CD14-positive monocyte (primary cell): ENCODE results near the gene MPRIP. TPM values are rescaled to one million over a fixed set of nuclear protein-coding genes. Genes with fewer than 3 reads are reported as not detected.

Experiments
- DNase-seq, 3 donors: peaks; one replicate each; pipeline ENCODE4 v3.0.0-alpha.2; 2011 to 2022
- H2AFZ ChIP-seq: 2 replicates; pipeline ENCODE4 v1.6.0; 2012; ENCODE audit warnings: mild to moderate bottlenecking, low read depth, low read length, inconsistent platforms; ENCODE audit not compliant: insufficient read depth, poor library complexity, severe bottlenecking
- H3K27ac ChIP-seq, 2 donors: 1 replicate in 1 of 2; 2 replicates in 1 of 2; pipeline ENCODE4 v1.5.1; 2012 to 2013; ENCODE audit warnings: low read length in 2 of 2, control low read depth in 1 of 2, inconsistent platforms in 1 of 2, low read depth in 1 of 2, mild to moderate bottlenecking in 1 of 2
- H3K27me3 ChIP-seq, 2 donors: one replicate each; pipeline versions ENCODE4 v1.6.0 to v1.6.1; 2011 to 2013; ENCODE audit warnings: low read length in 2 of 2; ENCODE audit not compliant: control insufficient read depth in 2 of 2, insufficient read depth in 2 of 2
- H3K36me3 ChIP-seq, 2 donors: replicated peaks in 1 of 2; 1 replicate in 1 of 2; 2 replicates in 1 of 2; pipeline versions ENCODE4 v1.5.1 to v1.6.1; 2012 to 2013; ENCODE audit warnings: low read length in 2 of 2, control low read depth in 1 of 2, inconsistent platforms in 1 of 2, mild to moderate bottlenecking in 1 of 2; ENCODE audit not compliant: insufficient read depth in 2 of 2, control insufficient read depth in 1 of 2
- H3K4me1 ChIP-seq, 2 donors: 1 replicate in 1 of 2; 2 replicates in 1 of 2; pipeline versions ENCODE4 v1.5.1 to v1.6.1; 2012 to 2013; ENCODE audit warnings: low read length in 2 of 2, control low read depth in 1 of 2, inconsistent platforms in 1 of 2, mild to moderate bottlenecking in 1 of 2, moderate library complexity in 1 of 2; ENCODE audit not compliant: insufficient read depth in 2 of 2, control insufficient read depth in 1 of 2
- H3K4me2 ChIP-seq: replicated peaks from 2 replicates; pipeline ENCODE3; 2012; ENCODE audit warnings: low read length, moderate library complexity, mild to moderate bottlenecking; ENCODE audit not compliant: poor library complexity, severe bottlenecking; ENCODE audit errors: extremely low read depth
- H3K4me3 ChIP-seq, 3 experiments: fragments of 200-600 bp in 1 of 3; sonication (generic) in 1 of 3; replicated peaks in 1 of 3; 1 replicate in 2 of 3; 2 replicates in 1 of 3; pipeline ENCODE4 v1.5.1; 2011 to 2013; ENCODE audit warnings: low read length in 3 of 3, mild to moderate bottlenecking in 3 of 3, control low read depth in 2 of 3, low read depth in 2 of 3, inconsistent platforms in 1 of 3, moderate library complexity in 1 of 3
- H3K79me2 ChIP-seq: 2 replicates; pipeline ENCODE4 v1.6.0; 2012; ENCODE audit warnings: mild to moderate bottlenecking, control low read depth, inconsistent platforms, low read length, moderate library complexity; ENCODE audit not compliant: insufficient read depth
- H3K9ac ChIP-seq: 2 replicates; pipeline ENCODE4 v1.6.0; 2017; ENCODE audit warnings: low read length, mild to moderate bottlenecking; ENCODE audit not compliant: insufficient read depth, poor library complexity, severe bottlenecking
- H3K9me3 ChIP-seq, 2 donors: replicated peaks in 1 of 2; 1 replicate in 1 of 2; 2 replicates in 1 of 2; pipeline versions ENCODE4 v1.5.1 to v1.6.1; 2012 to 2013; ENCODE audit warnings: low read length in 2 of 2, control low read depth in 1 of 2; ENCODE audit not compliant: control insufficient read depth in 1 of 2, insufficient read depth in 1 of 2
- H4K20me1 ChIP-seq: 2 replicates; pipeline ENCODE4 v1.6.0; 2012; ENCODE audit warnings: mild to moderate bottlenecking, low read length, control low read depth, moderate library complexity; ENCODE audit not compliant: insufficient read depth
- H3K27ac Mint-ChIP-seq, 7 donors: one replicate each; pipeline ENCODE4 v1.8.0; 2020; ENCODE audit warnings: mild to moderate bottlenecking in 7 of 7, mixed read lengths in 7 of 7, moderate library complexity in 6 of 7, inconsistent platforms in 2 of 7
- H3K27me3 Mint-ChIP-seq, 3 donors: one replicate each; pipeline ENCODE4 v1.8.0; 2021 to 2022; ENCODE audit warnings: low read depth in 3 of 3, mild to moderate bottlenecking in 3 of 3, mixed read lengths in 3 of 3, moderate library complexity in 3 of 3, inconsistent platforms in 1 of 3
- H3K36me3 Mint-ChIP-seq, 2 donors: one replicate each; pipeline ENCODE4 v1.8.0; 2020; ENCODE audit warnings: mixed read lengths in 2 of 2, inconsistent platforms in 1 of 2, mild to moderate bottlenecking in 1 of 2
- H3K4me1 Mint-ChIP-seq: one replicate; pipeline ENCODE4 v1.8.0; 2020; ENCODE audit warnings: mild to moderate bottlenecking, mixed read lengths
- H3K4me3 Mint-ChIP-seq, 2 donors: one replicate each; pipeline ENCODE4 v1.8.0; 2020; ENCODE audit warnings: mild to moderate bottlenecking in 2 of 2, mixed read lengths in 2 of 2, moderate library complexity in 1 of 2
- H3K9me3 Mint-ChIP-seq, 7 donors: one replicate each; pipeline ENCODE4 v1.8.0; 2020 to 2022; ENCODE audit warnings: mixed read lengths in 7 of 7, mild to moderate bottlenecking in 6 of 7, moderate library complexity in 6 of 7, inconsistent platforms in 2 of 7
- CTCF ChIP-seq: fragments of 200-600 bp; IDR thresholded peaks from one replicate; pipeline ENCODE4 v1.8.0; 2022; ENCODE audit warnings: antibody characterized with exemption, mild to moderate bottlenecking
- WGBS: methylation state at CpG from one replicate; pipeline ENCODE4 v1.1.5; 2013; ENCODE audit warnings: missing lambda C conversion rate; ENCODE audit not compliant: insufficient coverage; 5-methylcytosine and 5-hydroxymethylcytosine counted together
- intact Hi-C, 2 donors: fragments of 100-400 bp; cut with micrococcal nuclease; formaldehyde crosslinking; loops; one replicate each; pipeline versions ENCODE4 v1.15.0 to v1.15.1; 2023
- polyA plus RNA-seq, 3 donors: library from polyadenylated mRNA; depleted of rRNA in 1 of 3; unstranded in 2 of 3; stranded (reverse) in 1 of 3; fragments of 300-500 nt in 2 of 3; fragments of >200 nt in 1 of 3; fragmentation: Illumina TruSeq in 2 of 3; gene quantifications; 1 replicate in 2 of 3; 2 replicates in 1 of 3; pipeline ENCODE4 v1.2.3, GENCODE V29; 2012 to 2021

Gene MPRIP
- polyA plus RNA-seq, 3 donors = 2.0 to 48.7 (median 2.5) TPM

GRCh38 chr17:17201271-17201670 lies 159.0 kb downstream of the MPRIP start:
- no peak overlapping the region for H3K4me2 ChIP-seq
- peaks cover 0 to under 1% (median 0%) of the 10 kb centered on the region in 7 donors for H3K9me3 Mint-ChIP-seq
- peaks cover 20% of the 10 kb centered on the region for H3K4me1 Mint-ChIP-seq
- H3K79me2 ChIP-seq = no peaks in the 10 kb centered on the region
- intact Hi-C loops = no loop called here
- TF ChIP-seq CTCF = no peak
- peaks cover 0 to 5% of the 10 kb centered on the region in 2 donors for H3K27me3 ChIP-seq
- no peak overlapping the region for H2AFZ ChIP-seq
- peaks cover 19 to 30% of the 10 kb centered on the region in 2 donors for H3K36me3 Mint-ChIP-seq
- H3K36me3 ChIP-seq = no peaks in the 10 kb centered on the region
- no peak overlapping the region for H3K4me3 ChIP-seq
- H3K4me3 Mint-ChIP-seq = no peak overlapping the region
- no peak overlapping the region for H3K27ac Mint-ChIP-seq
- H3K27me3 Mint-ChIP-seq = peaks cover 13 to 15% (median 14%) of the 10 kb centered on the region in 3 donors
- DNase-seq = no peak
- H3K27ac ChIP-seq = no peak overlapping the region
- H3K9me3 ChIP-seq = no peaks in the 10 kb centered on the region
- 67% methylated on average over 3 of the region's 10 CpGs for WGBS
- H4K20me1 ChIP-seq = no peaks in the 10 kb centered on the region
- peaks cover 16 to 22% of the 10 kb centered on the region in 2 donors for H3K4me1 ChIP-seq
- no peak overlapping the region for H3K9ac ChIP-seq

- no peak for DNase-seq
- no peak overlapping the region for H3K4me2 ChIP-seq
- Mint-ChIP-seq H3K4me1 (peaks cover 23% of the 10 kb centered on the region), H3K36me3 (peaks cover 19 to 30% of the 10 kb centered on the region in 2 donors), H3K4me3 (no peak overlapping the region), H3K27me3 (peaks cover 13 to 19% (median 15%) of the 10 kb centered on the region in 3 donors), H3K27ac (no peak overlapping the region), H3K9me3 (peaks cover 0 to 7% (median 0%) of the 10 kb centered on the region in 7 donors)
- no peak overlapping the region for H3K27ac ChIP-seq
- no peaks in the 10 kb centered on the region for H3K79me2 ChIP-seq
- intact Hi-C loops = no loop called here
- H4K20me1 ChIP-seq = no peaks in the 10 kb centered on the region
- H3K4me3 ChIP-seq = no peak overlapping the region
- 100% methylated on average over 5 of the region's 8 CpGs for WGBS
- TF ChIP-seq CTCF = no peak
- H3K27me3 ChIP-seq = peaks cover 0 to 5% of the 10 kb centered on the region in 2 donors
- H3K36me3 ChIP-seq = no peaks in the 10 kb centered on the region
- H2AFZ ChIP-seq = no peak overlapping the region
- no peak overlapping the region for H3K9ac ChIP-seq
- peaks cover 16 to 26% of the 10 kb centered on the region in 2 donors for H3K4me1 ChIP-seq
- H3K9me3 ChIP-seq = no peaks in the 10 kb centered on the region
Observed at GRCh38 chr17:17201907-17202306, 159.7 kb downstream of the MPRIP start.
